Gastroesophageal sphincter (tissue), 3 donors: ENCODE data around the gene ANKRD29.

Experiments
- POLR2A ChIP-seq, 2 donors: fragments of 450-650 bp; IDR thresholded peaks; one replicate each; pipeline ENCODE4 v1.6.1; 2017; ENCODE audit warnings: antibody characterized with exemption in 2 of 2, mild to moderate bottlenecking in 2 of 2, moderate library complexity in 1 of 2
- POLR2AphosphoS5 ChIP-seq: sonication (generic); formaldehyde crosslinking; IDR thresholded peaks from one replicate; pipeline ENCODE4 v1.6.1; 2017; ENCODE audit warnings: antibody characterized with exemption
- TF ChIP-seq, protein P1 (sequence below), 4 experiments: fragments of 200-600 bp in 2 of 4; fragments of 450-650 bp in 2 of 4; sonication (generic) in 1 of 4; IDR thresholded peaks; one replicate each; pipeline ENCODE4 v1.5.1; 2017 to 2019; ENCODE audit warnings: antibody characterized with exemption in 4 of 4, mild to moderate bottlenecking in 2 of 4, moderate library complexity in 2 of 4

DNA sequence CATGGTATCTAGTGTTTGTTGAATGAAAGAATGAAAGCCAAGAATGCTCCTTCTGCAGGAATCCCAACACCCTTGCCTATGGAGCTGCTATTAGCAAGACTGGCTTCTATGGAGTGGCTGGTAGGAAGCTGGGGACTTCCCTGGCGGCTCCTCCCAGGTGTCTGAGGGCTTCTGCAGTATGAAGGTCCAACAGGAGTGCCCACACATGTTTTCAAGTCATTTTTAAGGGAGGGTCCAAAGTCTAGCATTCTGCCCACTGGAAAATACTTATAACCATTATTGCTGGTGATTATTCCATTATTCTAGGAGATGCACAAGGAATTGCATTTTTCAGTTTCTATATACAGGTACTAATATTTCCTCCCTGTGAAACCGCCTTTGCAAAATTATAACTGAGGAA, 54.5 kb downstream of the ANKRD29 start:
- TF ChIP-seq, protein P1, sequence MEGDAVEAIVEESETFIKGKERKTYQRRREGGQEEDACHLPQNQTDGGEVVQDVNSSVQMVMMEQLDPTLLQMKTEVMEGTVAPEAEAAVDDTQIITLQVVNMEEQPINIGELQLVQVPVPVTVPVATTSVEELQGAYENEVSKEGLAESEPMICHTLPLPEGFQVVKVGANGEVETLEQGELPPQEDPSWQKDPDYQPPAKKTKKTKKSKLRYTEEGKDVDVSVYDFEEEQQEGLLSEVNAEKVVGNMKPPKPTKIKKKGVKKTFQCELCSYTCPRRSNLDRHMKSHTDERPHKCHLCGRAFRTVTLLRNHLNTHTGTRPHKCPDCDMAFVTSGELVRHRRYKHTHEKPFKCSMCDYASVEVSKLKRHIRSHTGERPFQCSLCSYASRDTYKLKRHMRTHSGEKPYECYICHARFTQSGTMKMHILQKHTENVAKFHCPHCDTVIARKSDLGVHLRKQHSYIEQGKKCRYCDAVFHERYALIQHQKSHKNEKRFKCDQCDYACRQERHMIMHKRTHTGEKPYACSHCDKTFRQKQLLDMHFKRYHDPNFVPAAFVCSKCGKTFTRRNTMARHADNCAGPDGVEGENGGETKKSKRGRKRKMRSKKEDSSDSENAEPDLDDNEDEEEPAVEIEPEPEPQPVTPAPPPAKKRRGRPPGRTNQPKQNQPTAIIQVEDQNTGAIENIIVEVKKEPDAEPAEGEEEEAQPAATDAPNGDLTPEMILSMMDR (IDR thresholded peaks at IDR 0.05): no peak
- TF ChIP-seq POLR2A (IDR thresholded peaks at IDR 0.05) (no peak), POLR2AphosphoS5 (no peak)
